Measurements from ENCODE around the gene DCN. TPM values are rescaled to one million over a fixed set of nuclear protein-coding genes. Genes with fewer than 3 reads are reported as not detected.
"Not testable (repeated sequence)": the region's sequence is repeated elsewhere in the genome, so short reads cannot be mapped to it uniquely, and the experiment has no call there.

Gene DCN
- total RNA-seq, 4 donors from 2014 or later: 753 to 2,728 (median 2,146) TPM

DNA sequence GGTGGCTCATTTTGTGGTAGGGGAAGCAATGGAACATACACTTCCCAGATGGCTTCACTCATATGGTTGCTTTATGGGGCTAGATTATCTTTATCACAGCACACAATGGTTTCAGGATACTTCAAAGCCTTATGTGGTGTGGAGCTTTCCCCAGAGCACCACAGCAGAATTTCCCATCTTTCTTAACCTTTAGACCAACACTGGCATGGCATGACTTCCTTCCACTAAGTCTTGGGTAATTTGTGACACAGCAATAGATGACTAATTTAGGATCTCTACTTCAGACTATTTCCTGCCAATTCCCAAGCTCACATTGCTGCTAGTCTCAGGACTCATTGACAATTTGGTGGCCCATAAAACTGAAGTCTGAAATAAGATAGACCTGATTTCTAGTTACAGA, 36.9 kb upstream of the DCN start:
- DNase-seq (ENCODE audit: low spot score) (no peak), ATAC-seq (ENCODE audit: low FRiP score) (no peak)
- no peak for TF ChIP-seq CTCF (IDR thresholded peaks at IDR 0.05)

GRCh38 chr12:91216871-91217270, 34.3 kb upstream of the DCN start:
- no peak for TF ChIP-seq CTCF (IDR thresholded peaks at IDR 0.05)
- ATAC-seq (ENCODE audit: low FRiP score) (no peak), DNase-seq (ENCODE audit: low spot score) (no peak)

DNA sequence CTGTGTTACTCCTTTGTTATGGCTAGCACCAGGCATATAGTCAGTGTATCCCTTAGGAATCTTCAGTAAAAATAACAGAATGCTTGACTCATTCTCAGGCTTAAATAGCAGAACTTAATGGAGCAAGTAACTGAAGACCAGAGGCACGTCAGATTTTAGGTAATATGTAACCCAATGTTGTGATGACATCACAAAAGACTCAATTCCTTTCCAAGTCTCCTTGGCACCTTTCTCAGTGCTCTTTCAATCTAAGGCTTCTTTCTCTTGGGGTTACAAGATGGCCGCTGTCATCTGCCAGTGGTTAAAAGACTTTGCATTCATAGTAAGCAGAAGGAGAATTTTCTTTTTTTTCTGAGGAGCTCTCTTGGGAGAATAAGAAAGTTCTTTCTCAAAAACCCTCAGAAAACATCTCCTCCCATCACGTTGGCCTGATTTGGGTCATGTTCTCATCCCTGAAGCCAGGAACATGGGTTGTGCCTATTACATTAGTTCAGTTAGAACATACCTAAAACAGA, 33.4 kb upstream of the DCN start:
- ATAC-seq (ENCODE audit: low FRiP score) (no peak), DNase-seq (ENCODE audit: low spot score) (no peak)

GRCh38 chr12:91211866-91212265, 29.2 kb upstream of the DCN start:
- no peak for TF ChIP-seq CTCF (IDR thresholded peaks at IDR 0.05)
- DNase-seq (ENCODE audit: low spot score): no peak
- ATAC-seq (ENCODE audit: low FRiP score): no peak

More for the DNA sequence above, 33.4 kb upstream of the DCN start:
- no peak for TF ChIP-seq CTCF (IDR thresholded peaks at IDR 0.05)

DNA sequence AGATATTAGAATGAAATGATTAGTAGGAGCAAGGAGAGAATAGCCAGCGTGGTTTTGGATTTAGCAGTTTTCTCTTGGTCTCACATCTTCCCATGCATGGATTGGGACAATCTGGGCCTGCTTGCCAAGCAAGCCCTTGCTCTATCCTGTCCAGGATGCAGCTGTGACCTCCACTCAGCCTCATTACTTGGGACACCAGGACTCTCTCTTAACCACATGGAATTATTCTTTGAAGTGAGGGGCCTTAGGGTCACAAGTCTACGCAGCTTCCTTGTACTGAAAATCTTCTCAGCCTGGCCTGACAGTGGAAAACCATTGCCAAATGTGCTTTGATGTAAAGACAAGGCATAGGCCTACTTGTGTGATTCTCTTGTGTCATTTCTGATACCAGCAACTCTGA, 28.0 kb upstream of the DCN start:
- DNase-seq (ENCODE audit: low spot score) (no peak), ATAC-seq (ENCODE audit: low FRiP score) (no peak)
- TF ChIP-seq CTCF (IDR thresholded peaks at IDR 0.05): no peak

- TF ChIP-seq CTCF (IDR thresholded peaks at IDR 0.05): no peak
- DNase-seq (ENCODE audit: low spot score) (no peak), ATAC-seq (ENCODE audit: low FRiP score) (no peak)
Observed at GRCh38 chr12:91210144-91210543, 27.5 kb upstream of the DCN start.

- not testable (repeated sequence) for DNase-seq (ENCODE audit: low spot score); ATAC-seq (ENCODE audit: low FRiP score)
Observed at GRCh38 chr12:91207301-91207700, 24.7 kb upstream of the DCN start.

GRCh38 chr12:91205811-91206210, 23.2 kb upstream of the DCN start:
- DNase-seq (ENCODE audit: low spot score): no peak
- no peak for TF ChIP-seq CTCF (IDR thresholded peaks at IDR 0.05)
- ATAC-seq (ENCODE audit: low FRiP score): no peak
